Pulmonary artery endothelial cell (primary cell): ENCODE data around the gene OSM. TPM values are rescaled to one million over a fixed set of nuclear protein-coding genes. Genes with fewer than 3 reads are reported as not detected.
"Not testable (repeated sequence)": the region's sequence is repeated elsewhere in the genome, so short reads cannot be mapped to it uniquely, and the experiment has no call there.

ENCODE experiments used
- DNase-seq: peaks from one replicate; pipeline ENCODE4 v3.0.0-alpha.2; 2011; ENCODE audit warnings: low read depth, low spot score
- total RNA-seq: library from RNA; depleted of rRNA; stranded (reverse); fragments of >200 nt; gene quantifications from 2 replicates; pipeline ENCODE4 v1.2.3, GENCODE V29; 2014

OSM gene
- total RNA-seq, 1 donor from 2014 or later = not detected

DNA sequence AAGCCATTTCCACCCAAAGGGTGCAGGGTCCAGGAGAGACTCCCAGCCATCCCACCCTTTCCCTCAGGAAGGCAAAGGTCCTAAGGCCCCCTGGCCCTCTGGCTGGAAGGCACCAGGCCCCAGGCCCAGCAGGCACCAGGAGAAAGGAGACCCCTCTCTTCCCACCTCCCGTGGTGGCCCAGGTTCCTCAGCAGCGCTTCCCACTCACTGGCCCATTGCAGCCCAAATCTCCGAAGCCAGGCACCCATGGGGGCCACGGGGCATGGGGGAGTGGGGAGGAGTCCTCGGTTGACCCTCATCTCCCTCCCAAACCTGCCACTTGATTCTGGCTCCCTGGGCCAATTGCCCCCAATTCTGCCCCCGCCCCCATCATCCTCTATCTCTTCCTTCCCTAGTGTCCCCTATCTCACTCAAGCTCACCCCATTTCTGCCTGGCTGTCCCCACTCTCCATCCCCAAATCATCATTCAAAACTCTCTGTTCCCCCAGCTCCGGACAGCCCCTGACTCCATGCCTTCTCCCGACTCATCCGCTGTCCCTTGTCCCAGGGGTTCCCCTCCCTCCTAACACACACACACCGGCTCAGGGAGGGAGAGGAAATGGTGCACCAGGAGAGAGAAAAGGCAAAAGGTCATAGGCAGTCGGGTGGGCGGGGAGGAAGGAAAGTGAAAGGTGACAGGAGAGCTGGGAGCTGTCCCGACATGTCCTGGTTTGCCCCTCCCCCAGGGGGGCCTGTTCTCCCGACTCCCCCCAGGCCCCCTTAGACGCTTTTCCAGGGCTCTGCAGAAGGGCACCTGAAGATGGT lies 21.3 kb downstream of the OSM start:
- no peak for DNase-seq

DNA sequence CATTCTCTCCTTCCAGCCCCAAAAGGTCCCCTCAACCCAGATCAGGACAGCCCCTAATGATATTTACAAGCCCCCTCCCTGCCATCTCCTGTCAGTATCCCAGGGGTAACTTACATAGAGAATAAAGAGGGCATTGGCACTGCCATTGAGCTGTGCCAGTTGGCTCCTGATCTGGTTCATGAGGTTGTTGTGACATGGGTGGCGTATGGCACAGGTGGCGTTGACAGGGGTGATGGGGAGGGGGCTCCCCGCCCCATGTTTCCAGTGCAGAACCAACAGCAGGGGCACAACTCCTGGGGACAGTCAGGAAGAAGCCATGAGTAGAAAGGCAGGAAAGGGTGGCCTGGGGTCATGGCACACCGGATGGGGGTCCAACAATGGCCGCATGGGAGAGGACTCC lies 22.0 kb downstream of the OSM start:
- no peak for DNase-seq

DNA sequence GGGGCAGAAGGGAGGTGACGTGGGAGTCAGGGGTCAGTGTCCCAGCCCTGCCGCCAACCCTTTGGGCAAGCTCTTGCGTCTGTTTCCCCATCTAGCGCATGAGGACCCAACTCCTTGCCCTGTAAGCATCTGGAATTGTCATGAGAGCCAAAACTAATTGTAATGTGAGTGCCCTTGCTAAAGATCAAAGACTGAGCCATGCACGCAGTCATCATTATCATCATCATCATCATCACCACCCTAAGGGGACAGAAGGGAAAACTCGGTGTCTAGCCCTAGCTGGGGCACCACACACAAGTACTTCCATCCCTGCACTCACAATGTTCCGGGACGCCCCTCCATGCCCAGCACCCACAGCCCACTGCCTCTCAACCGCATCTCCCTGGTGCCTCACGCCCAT lies 22.6 kb downstream of the OSM start:
- no peak for DNase-seq

DNA sequence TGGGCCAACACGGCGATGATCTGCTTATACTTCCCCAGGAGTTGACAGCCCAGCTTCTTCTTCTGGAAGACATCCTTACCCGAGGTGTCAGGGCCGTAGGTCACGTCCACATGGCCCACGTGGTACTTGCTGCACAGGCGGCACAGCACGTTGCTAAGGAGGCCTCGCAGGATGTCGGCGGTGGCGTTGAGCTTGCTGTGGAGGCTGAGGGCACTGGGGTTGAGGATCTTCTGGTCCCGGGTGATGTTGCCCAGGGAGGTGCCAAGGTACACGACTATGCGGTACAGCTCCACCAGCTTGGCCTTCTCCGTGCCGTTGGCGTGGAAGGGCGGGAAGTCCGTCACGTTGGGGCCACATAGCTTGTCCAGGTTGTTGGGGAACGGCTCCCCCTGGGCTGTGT lies 23.0 kb downstream of the OSM start:
- no peak for DNase-seq

DNA sequence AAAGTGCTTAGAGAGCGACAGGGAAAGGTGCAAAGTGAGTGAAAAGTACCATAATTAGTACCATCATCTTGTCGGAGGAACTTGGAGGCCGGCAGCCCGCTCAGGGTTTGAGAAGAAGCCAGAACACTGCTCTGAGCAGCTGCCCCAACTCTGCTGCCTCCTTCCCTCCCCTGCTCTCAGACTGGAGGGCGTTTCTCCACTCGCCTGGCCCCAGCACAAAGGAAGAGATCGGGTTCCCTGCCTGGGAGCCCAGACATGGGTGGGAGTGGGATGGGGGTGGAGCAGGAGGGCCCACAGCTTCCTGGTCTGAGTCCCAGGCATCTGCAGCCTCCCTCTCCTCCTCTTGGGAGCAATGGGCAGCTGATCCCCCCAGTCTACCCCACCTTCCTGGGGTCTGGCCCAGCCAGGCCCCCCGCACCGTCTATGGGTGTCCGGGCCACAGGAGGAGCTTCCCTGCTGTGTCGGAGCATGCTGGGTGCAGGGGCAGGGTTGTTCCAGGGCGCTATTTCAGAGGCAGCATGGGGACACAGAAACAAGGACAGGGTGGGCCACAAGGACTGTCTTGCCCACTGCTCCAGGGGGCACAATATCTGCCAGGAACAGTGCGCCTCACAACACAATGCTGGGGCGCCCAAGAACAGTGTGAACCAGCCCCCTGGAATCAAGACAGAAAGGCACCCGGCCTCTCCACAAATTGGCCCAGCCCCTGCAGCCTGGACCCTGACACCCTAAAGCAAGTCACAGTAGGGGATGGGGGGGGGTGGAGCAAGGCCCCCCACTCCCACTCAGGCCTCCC lies 24.9 kb downstream of the OSM start:
- no peak for DNase-seq

DNA sequence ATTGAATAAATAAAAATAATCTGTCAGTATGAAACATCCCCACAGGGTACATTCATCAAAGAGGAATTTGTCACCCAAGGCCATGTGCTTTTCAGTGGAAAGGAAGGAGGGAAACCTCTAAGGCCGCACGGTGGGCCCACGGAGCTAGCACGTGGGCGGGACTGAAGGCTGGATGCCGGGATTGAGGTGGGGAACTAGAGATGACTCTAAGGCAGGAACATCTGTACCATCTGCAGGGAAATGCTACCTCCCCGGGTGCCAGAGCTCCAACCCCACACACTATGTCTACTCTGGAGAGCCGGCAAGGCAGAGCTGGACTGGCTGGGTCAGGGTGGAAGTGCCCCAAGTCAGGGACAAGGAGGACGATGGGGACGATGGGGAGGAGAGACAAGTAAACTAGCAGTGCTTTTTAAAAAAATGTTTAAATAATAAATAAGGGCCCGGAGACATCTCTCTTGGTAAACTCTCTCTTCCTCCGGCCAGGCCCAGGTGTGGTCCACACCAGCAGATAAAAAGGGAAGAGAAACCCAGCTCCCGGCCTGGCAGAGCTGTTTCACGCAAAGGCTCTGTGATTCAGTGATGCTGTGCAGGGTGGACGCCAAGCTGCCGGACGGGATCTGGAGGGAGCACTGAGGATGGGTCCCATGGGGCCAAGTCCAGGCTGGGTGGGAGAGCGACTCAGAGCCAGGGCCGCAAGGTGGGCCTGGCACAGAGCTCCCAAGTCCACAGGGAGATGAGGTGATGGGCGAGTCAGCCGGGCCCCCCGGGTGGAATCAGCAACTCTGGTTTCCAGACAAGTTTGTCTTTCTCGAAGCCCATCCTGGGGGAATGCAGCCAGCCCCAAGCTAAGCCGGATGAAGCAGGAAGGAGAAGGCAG lies 25.9 kb downstream of the OSM start:
- no peak for DNase-seq

DNA sequence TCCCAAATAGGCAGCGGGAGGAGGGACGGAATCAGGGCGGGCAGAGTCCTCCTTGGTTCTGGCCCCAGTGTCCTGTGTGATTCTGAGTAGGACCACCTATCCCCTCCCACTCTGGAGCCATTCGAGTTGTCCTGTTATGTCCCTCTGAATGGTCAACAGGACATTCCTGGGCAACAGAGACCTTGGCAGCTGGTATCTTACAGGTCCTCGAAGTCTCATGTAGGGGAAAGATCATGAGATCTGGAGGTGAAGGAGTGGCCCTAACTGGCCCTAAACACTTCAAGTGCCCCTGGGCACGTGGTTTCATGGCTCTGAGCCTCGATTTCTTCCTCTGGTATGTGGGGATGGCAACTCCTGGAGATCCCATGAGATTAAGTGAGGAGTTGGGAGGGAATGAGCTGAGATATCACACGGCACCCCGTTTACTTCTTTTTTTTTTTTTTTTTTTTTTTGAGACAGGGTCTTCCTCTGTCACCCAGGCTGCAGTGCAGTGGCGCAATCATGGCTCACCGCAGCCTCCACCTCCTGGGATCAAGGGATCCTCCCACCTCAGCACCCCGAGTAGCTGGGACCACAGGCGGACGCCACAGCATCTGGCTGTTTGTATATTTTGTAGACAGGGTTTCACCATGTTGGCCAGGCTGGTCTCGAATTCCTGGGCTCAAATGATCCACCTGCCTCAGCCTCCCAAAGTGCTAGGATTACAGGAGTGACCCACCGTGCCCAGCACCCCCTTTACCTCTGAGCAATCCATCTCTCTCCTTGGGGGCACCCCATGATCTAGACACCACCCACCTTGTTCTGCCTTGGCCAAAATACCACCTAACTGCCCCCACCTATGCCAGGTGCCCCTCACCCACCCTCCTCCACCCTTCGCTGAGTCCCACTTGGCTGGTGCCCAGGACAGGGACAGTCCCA lies 26.9 kb downstream of the OSM start:
- no peak for DNase-seq

DNA sequence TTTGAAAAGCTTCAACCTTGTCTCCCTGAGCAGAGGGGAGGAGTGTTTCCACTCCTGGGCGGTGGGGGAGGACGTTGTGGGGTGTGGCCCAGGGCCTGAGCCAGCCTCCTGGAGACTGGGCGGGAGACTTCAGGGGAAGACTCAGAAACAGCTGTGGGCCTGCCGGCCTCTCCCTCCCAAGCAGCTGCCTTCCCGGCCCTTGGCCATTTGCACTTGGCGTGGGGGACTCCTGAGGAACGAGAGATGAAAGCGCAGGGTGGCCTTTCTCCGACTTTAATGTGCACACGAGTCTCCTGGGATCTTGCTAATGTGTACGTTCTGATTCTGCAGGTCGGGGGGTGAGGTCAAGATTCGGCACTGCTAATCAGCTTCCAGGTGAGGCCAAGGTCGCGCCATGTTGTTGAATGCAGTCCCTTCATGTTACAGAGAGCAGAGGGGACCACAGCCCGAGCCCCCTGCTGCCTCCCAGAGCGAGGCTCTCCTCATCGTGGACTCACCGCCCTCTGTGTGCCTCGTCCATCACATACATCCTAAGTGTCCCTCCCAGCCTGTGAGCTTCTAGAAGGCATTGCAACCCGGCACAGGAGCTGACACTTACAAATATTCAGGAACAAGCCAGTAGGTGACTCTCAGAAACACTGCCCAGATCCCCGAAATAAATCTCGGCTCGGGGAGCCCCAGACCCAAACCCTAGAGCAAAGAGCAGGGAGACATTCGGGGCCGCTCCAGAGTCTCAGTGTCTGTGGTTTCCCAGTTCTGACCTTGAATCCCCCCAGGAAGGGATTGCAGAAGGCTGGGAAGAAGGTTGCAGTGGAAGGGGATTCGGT lies 27.8 kb downstream of the OSM start:
- DNase-seq = no peak

DNA sequence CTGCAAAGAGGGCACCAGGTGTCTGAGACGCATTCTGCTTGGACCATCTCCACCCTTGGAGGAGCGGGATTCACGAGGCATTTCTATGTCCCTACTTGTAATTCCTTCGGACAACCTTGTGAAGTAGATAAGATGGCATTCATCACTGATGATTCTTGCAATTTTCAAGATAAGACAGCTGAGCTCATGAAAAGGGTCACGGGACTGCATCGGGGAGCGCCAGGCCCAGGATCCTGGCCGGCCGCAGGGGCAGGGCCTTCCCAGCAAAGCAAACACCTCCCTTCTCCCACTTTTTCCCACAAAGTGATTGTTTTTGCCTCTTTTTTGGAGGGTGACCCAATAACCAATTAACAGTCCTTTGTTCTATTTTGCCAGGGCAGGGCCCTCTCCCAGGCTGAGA lies 28.5 kb downstream of the OSM start:
- DNase-seq = no peak

DNA sequence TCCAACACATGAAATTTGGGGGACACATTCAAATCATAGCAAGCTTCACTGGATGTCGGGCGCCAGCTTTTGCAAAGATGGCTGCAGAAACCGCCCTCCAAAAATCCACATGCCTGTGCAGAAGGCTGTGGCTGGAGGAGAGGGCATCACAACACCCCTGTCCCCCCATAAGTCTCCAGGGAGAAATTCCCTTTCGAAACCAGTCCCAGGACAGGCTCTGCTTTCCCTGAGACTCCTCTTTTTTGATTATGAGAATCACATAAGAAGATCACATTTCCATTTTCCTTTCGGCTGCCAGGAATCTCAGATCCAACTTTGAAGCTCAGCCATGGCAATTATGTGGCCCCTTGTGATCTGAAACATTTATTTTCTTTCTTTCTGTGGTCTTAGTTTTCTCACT lies 29.8 kb downstream of the OSM start:
- no peak for DNase-seq

DNA sequence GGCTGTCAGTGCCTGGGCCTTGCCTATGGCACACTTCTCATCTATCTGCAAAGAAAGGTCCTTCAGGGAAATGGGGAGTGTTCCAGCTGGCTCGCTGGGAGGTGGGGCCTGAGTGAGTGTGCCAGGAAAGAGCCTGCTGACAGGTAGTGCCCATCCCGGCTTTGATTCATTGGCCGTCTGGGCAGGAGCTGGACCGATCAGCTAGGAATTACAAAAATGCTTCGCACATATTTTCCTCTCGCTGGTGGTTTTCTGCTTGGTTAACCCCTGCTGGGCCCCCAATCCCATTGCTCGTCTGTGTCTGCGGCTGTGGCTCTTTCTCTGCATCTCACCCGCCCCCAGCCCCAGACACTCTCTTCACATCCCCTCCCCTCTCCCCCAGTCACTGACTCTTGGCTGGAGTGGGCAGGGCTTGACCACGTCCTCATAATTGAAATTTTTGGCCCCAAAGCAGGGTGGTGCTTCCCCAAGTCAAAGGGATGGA lies 30.9 kb downstream of the OSM start:
- DNase-seq = no peak

DNA sequence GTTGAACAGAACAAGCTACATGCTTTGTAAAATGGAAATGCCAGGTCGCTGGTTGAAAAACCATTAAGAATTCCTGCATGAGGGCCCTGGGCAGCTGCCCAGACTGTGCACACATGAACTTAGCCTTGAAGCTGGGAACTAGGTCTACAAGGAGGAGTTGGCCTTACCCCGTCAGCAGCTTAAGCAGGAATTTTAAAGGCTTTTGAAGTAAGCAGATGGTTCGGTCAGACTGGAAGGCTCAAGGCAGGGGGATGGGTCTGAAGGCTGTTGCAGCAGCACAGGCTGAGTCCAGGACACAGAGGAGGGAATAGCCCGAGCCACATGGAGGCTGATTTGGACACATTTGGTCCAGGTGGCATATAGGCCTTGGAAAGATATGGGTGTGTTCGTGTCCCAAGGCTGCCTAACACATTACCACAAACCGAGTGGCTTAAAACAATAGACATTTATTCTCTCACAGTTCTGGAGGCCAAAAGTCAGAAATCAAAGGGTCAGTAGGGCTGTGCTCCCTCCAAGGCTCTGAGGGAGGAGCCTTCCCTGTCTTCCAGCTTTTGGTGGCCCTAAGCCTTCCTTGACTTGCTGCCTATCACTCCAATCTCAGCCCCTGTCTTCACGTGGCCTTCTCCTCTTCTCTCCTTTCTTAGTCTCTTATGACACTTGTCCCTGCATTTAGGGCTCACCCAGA lies 31.7 kb downstream of the OSM start:
- DNase-seq = no peak

DNA sequence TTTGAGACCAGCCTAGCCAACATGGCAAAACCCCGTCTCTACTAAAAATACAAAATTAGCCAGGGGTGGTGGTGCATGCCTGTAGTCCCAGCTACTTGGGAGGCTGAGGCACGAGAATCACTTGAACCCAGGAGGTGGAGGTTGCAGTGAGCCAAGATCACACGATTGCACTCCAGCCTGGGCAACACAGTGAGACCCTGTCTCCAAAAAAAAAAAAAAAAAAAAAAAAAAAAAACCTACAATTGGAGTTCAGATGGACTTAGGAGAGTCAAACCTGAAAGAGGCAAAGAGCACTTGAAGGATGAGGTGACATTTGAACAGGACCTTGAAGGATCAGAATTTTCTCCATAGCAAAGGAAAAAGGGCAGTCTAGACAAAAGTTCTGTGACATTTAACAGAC lies 32.3 kb downstream of the OSM start:
- DNase-seq = not testable (repeated sequence)

DNA sequence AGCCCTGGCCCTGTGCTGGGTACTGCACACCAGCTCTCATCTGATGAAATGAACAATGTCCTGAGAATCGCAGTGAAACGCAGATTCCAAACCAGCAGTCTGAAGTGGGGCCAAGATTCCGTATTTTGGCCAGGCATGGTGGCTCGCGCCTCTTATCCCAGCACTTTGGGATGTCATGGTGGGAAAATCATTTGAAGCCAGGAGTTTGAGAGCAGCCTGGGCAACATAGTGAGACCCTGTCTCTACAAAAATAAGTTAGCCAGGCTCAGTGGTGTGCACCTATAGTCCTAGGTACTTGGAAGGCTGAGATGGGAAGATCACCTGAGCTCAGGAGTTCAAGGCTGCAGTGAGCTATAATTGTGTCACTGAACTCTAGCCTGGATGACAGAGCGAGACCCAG lies 33.1 kb downstream of the OSM start:
- no peak for DNase-seq

DNA sequence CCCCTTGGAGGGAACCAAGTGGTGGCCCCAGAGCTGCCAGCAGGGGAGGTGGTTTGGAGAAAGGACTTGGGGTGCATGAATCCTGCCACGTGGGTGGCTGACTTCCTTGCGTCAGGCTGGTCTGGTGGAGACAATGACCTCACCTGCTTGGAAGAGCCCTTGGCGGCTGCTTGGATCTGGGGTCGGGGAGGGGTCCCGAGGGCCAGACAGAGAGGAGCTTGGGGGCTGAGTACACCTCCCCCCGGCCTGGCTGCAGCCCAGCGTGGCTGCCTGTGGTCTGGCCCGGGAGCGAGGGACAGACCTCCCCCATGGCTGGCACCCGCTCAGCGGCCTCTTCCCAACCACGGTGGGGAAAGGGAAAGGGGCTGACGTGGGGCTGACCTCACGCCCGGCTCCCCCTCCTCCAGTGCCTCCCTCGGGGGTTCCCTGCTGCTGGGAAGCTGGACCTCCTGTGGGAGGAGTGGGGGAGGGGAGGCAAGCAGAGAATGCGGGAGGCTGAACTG lies 33.9 kb downstream of the OSM start:
- DNase-seq = no peak

DNA sequence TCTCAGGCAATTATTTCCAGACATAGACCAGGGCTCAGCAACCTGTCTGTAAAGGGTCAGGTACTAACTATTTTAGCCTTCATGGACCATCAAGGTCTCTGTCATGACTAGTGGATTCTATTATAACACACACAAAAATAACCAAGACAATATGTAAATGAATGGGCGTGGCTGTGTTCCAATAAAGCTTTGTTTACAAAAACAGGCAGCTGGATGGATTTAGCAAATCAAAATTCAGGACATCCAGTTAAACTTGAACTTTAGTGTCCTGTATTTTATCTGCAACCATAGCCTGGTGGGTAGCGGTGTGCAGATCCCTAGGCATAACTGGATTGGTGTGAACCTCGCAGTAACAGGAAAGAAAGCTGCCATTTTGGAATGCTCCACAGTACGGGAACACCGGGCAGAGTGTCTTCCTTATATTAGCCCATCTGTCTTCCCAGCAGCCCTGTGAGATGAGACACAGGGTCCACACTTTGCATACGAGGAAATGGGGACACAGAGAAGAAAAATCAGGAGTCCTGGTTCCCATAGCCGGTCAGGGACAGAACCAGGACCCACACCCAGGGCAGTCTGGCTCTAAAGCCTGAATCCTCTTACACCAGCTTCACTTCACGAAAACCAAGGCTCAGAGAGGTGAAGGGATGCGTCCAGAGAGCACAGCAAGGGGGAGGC lies 35.7 kb downstream of the OSM start:
- no peak for DNase-seq

DNA sequence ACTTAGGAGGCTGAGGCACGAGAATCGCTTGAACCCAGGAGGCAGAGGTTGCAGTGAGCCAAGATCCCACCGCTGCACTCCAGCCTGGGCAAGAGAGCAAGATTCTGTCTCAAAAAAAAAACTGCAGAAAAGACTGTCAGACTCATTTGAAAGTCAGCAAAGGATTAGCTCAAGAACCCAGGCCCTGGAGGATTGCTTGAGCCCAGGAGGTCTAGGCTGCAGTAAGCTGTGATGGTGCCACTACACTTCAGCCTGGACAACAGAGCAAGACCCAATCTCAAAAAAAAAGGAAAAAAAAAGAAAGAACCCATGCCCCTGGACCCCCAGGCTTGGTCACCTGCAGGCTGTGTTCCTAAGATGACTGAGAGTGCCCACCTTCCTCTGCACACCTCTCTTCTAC lies 36.3 kb downstream of the OSM start:
- no peak for DNase-seq
